HEK293 (cell line): ENCODE data around the gene MARK2.
A peak's percentile ranks its signal among the peaks of the same experiment; 100 is the strongest.

ENCODE experiments used
- CTCF ChIA-PET: fragments of 350-600 bp; formaldehyde crosslinking; extraction: SDS; loops from one replicate; lab custom pipeline; 2021; ENCODE audit warnings: antibody characterized with exemption; lab: Yijun Ruan, JAX
- POLR2A ChIA-PET: fragments of 300-600 bp; formaldehyde crosslinking; extraction: SDS; loops from one replicate; lab custom pipeline; 2020; ENCODE audit warnings: antibody characterized with exemption, inconsistent platforms; lab: Yijun Ruan, JAX
- H3K27ac ChIP-seq: fragments of 200-500 bp; sonication (Bioruptor generic); 2 replicates; pipeline ENCODE4 v1.5.1; 2014; ENCODE audit warnings: low read depth, low read length, control low read depth, inconsistent platforms; ENCODE audit errors: extremely low read depth
- H3K36me3 ChIP-seq, 2 experiments: fragments of 200-500 bp in 1 of 2; sonication (Bioruptor generic) in 1 of 2; 1 replicate in 1 of 2; 2 replicates in 1 of 2; pipeline ENCODE4 v1.5.1; 2014 to 2017; ENCODE audit warnings: inconsistent platforms in 2 of 2, low read length in 2 of 2; ENCODE audit not compliant: control insufficient read depth in 2 of 2, insufficient read depth in 1 of 2
- H3K4me1 ChIP-seq: fragments of 200-500 bp; sonication (Bioruptor generic); 2 replicates; pipeline ENCODE4 v1.5.1; 2014; ENCODE audit warnings: mild to moderate bottlenecking, low read length, inconsistent platforms; ENCODE audit not compliant: control insufficient read depth, insufficient read depth
- H3K4me3 ChIP-seq: 2 replicates; pipeline ENCODE4 v1.5.1; 2011; ENCODE audit warnings: low read depth, mild to moderate bottlenecking, control low read depth, low read length, moderate library complexity
- H3K9me3 ChIP-seq: fragments of 200-500 bp; sonication (Bioruptor generic); 2 replicates; pipeline ENCODE4 v1.5.1; 2014; ENCODE audit warnings: low read depth, low read length, inconsistent platforms; ENCODE audit not compliant: control insufficient read depth, insufficient read depth
- EGR2 ChIP-seq: fragments of 450-650 bp; formaldehyde crosslinking; IDR thresholded peaks from 2 replicates; pipeline ENCODE4 v1.5.1; 2016; ENCODE audit warnings: low read depth, missing biosample characterization, missing genetic modification characterization
- MZF1 ChIP-seq: fragments of 450-650 bp; formaldehyde crosslinking; IDR thresholded peaks from 2 replicates; pipeline ENCODE4 v1.5.1; 2017; ENCODE audit warnings: missing biosample characterization, missing genetic modification characterization, borderline replicate concordance
- PRDM6 ChIP-seq: fragments of 450-650 bp; formaldehyde crosslinking; IDR thresholded peaks from 2 replicates; pipeline ENCODE4 v1.5.1; 2017; ENCODE audit warnings: missing biosample characterization, missing genetic modification characterization
- SALL2 ChIP-seq: fragments of 450-650 bp; formaldehyde crosslinking; IDR thresholded peaks from 2 replicates; pipeline ENCODE4 v1.5.0; 2017; ENCODE audit warnings: missing biosample characterization, mild to moderate bottlenecking, missing genetic modification characterization, borderline replicate concordance
- SP7 ChIP-seq: fragments of 450-650 bp; formaldehyde crosslinking; IDR thresholded peaks from 2 replicates; pipeline ENCODE4 v1.5.1; 2016; ENCODE audit warnings: missing biosample characterization, missing genetic modification characterization
- ZBTB1 ChIP-seq: fragments of 450-650 bp; formaldehyde crosslinking; IDR thresholded peaks from 2 replicates; pipeline ENCODE4 v1.5.1; 2016; ENCODE audit warnings: missing biosample characterization, missing genetic modification characterization
- ZBTB17 ChIP-seq: fragments of 450-650 bp; formaldehyde crosslinking; IDR thresholded peaks from 2 replicates; pipeline ENCODE4 v1.5.1; 2016; ENCODE audit warnings: missing biosample characterization, missing genetic modification characterization
- ZBTB44 ChIP-seq: fragments of 450-650 bp; IDR thresholded peaks from 2 replicates; pipeline ENCODE4 v1.5.1; 2018; ENCODE audit warnings: missing biosample characterization, mild to moderate bottlenecking, missing genetic modification characterization
- ZBTB8A ChIP-seq: fragments of 450-650 bp; formaldehyde crosslinking; IDR thresholded peaks from 2 replicates; pipeline ENCODE4 v1.5.1; 2016; ENCODE audit warnings: missing biosample characterization, missing genetic modification characterization
- ZNF169 ChIP-seq: fragments of 450-650 bp; formaldehyde crosslinking; IDR thresholded peaks from 2 replicates; pipeline ENCODE4 v1.5.1; 2016; ENCODE audit warnings: missing biosample characterization, missing genetic modification characterization
- ZNF214 ChIP-seq: fragments of 450-650 bp; formaldehyde crosslinking; IDR thresholded peaks from 2 replicates; pipeline ENCODE4 v1.5.1; 2017; ENCODE audit warnings: missing biosample characterization, mild to moderate bottlenecking, missing genetic modification characterization, borderline replicate concordance
- ZNF302 ChIP-seq: fragments of 450-650 bp; formaldehyde crosslinking; IDR thresholded peaks from 2 replicates; pipeline ENCODE4 v1.5.1; 2016; ENCODE audit warnings: missing biosample characterization, missing genetic modification characterization, low read depth
- ZNF335 ChIP-seq: fragments of 450-650 bp; formaldehyde crosslinking; conservative IDR thresholded peaks from 2 replicates; pipeline ENCODE4 v1.5.1; 2016; ENCODE audit warnings: missing biosample characterization, missing genetic modification characterization
- ZNF354C ChIP-seq: fragments of 450-650 bp; formaldehyde crosslinking; IDR thresholded peaks from 2 replicates; pipeline ENCODE4 v1.5.1; 2016; ENCODE audit warnings: missing biosample characterization, missing genetic modification characterization, low read depth, borderline replicate concordance
- ZNF449 ChIP-seq: fragments of 450-650 bp; formaldehyde crosslinking; IDR thresholded peaks from 2 replicates; pipeline ENCODE4 v1.5.1; 2017; ENCODE audit warnings: missing biosample characterization, mild to moderate bottlenecking, missing genetic modification characterization, moderate library complexity
- ZNF548 ChIP-seq: fragments of 450-650 bp; formaldehyde crosslinking; IDR thresholded peaks from 2 replicates; pipeline ENCODE4 v1.5.1; 2016; ENCODE audit warnings: missing biosample characterization, missing genetic modification characterization
- ZNF555 ChIP-seq: fragments of 450-650 bp; formaldehyde crosslinking; conservative IDR thresholded peaks from 2 replicates; pipeline ENCODE4 v1.5.1; 2017; ENCODE audit warnings: missing biosample characterization, mild to moderate bottlenecking, missing genetic modification characterization, inconsistent platforms
- ZNF561 ChIP-seq: fragments of 450-650 bp; IDR thresholded peaks from 2 replicates; pipeline ENCODE4 v1.5.1; 2018; ENCODE audit warnings: missing biosample characterization, missing genetic modification characterization, borderline replicate concordance
- ZNF639 ChIP-seq: fragments of 450-650 bp; formaldehyde crosslinking; IDR thresholded peaks from 2 replicates; pipeline ENCODE4 v1.5.1; 2016; ENCODE audit warnings: missing biosample characterization, missing genetic modification characterization
- ZNF701 ChIP-seq: fragments of 450-650 bp; formaldehyde crosslinking; IDR thresholded peaks from 2 replicates; pipeline ENCODE4 v1.5.1; 2016; ENCODE audit warnings: missing biosample characterization, missing genetic modification characterization
- ZNF76 ChIP-seq: fragments of 450-650 bp; formaldehyde crosslinking; IDR thresholded peaks from 2 replicates; pipeline ENCODE4; 2016; ENCODE audit warnings: low read depth, missing biosample characterization, missing genetic modification characterization, borderline replicate concordance
- ZSCAN16 ChIP-seq: fragments of 450-650 bp; formaldehyde crosslinking; IDR thresholded peaks from 2 replicates; pipeline ENCODE4 v1.5.1; 2016; ENCODE audit warnings: missing biosample characterization, missing genetic modification characterization
- ZSCAN23 ChIP-seq: fragments of 450-650 bp; formaldehyde crosslinking; IDR thresholded peaks from 2 replicates; pipeline ENCODE4 v1.5.1; 2016; ENCODE audit warnings: missing biosample characterization, missing genetic modification characterization
- ZXDB ChIP-seq: fragments of 450-650 bp; formaldehyde crosslinking; IDR thresholded peaks from 2 replicates; pipeline ENCODE4 v1.5.1; 2016; ENCODE audit warnings: missing biosample characterization, missing genetic modification characterization

Gene MARK2

GRCh38 chr11:63940786-63941185 lies 101.9 kb downstream of the MARK2 start (continued):
- TF ChIP-seq ZNF214 (tag by site-specific recombination): no peak
- TF ChIP-seq, all 188 proteins: peak for 0

GRCh38 chr11:63941901-63942300 lies 103.0 kb downstream of the MARK2 start:
- POLR2A ChIA-PET: interaction anchor here (1.4 kb wide), 1 partner anchor 24 kb away, joined by 3 read pairs; the partner anchor contains the start of gene RCOR2
- peak; percentile 70 for TF ChIP-seq PRDM6 (tag by site-specific recombination)
- TF ChIP-seq ZBTB8A (tag by site-specific recombination): no peak
- 0 out of 2 replicates have a peak, but pooled peaks have one; percentile 22 for TF ChIP-seq ZSCAN16
- no peak for TF ChIP-seq ZXDB (tag by site-specific recombination)
- H3K4me1 ChIP-seq: no peaks in the 10 kb centered on the region
- no peak overlapping the region for H3K27ac ChIP-seq
- peaks cover 4 to 43% of the 10 kb centered on the region in 2 experiments; a peak in 2 of 3 replicates for H3K36me3 ChIP-seq
- CTCF ChIA-PET: interaction anchor here (0.6 to 1.2 kb wide), 2 partner anchors 174 to 205 kb away, joined by 3 read pairs; partner anchors contain the start of gene ZFTA
- no peaks in the 10 kb centered on the region for H3K9me3 ChIP-seq
- no peak overlapping the region for H3K4me3 ChIP-seq

GRCh38 chr11:63942803-63943202 lies 103.9 kb downstream of the MARK2 start:
- no peak overlapping the region for H3K4me3 ChIP-seq
- POLR2A ChIA-PET: interaction anchor here (0.7 to 1.4 kb wide), 3 partner anchors 11 to 104 kb away, joined by 3 to 4 read pairs (median 3); partner anchors contain the start of gene RCOR2
- H3K36me3 ChIP-seq: peaks cover 4 to 52% of the 10 kb centered on the region in 2 experiments; a peak in 2 of 3 replicates
- no peak for TF ChIP-seq SP7 (tag by site-specific recombination)
- no peak for TF ChIP-seq ZSCAN23 (tag by site-specific recombination)
- no peak for TF ChIP-seq EGR2 (tag by site-specific recombination)
- no peak for TF ChIP-seq ZNF76 (tag by site-specific recombination)
- no peak for TF ChIP-seq ZNF169 (tag by site-specific recombination)
- no peak for TF ChIP-seq ZNF701 (tag by site-specific recombination)
- no peak for TF ChIP-seq ZNF548 (tag by site-specific recombination)
- TF ChIP-seq ZNF354C (tag by site-specific recombination): no peak
- TF ChIP-seq ZBTB1 (tag by site-specific recombination): no peak
- TF ChIP-seq ZNF561 (tag by site-specific recombination): no peak
- no peak for TF ChIP-seq MZF1 (tag by site-specific recombination)
- TF ChIP-seq SALL2 (tag by site-specific recombination): no peak
- no peak for TF ChIP-seq ZBTB17 (tag by site-specific recombination)
- no peak for TF ChIP-seq ZBTB8A (tag by site-specific recombination)
- no peak overlapping the region for H3K27ac ChIP-seq
- CTCF ChIA-PET: interaction anchor here (0.8 to 7.5 kb wide), 4 partner anchors 106 to 234 kb away, joined by 3 to 135 read pairs (median 3); partner anchors contain the start of genes MARK2 and ZFTA
- H3K4me1 ChIP-seq: no peaks in the 10 kb centered on the region
- no peaks in the 10 kb centered on the region for H3K9me3 ChIP-seq

GRCh38 chr11:63944987-63945386 lies 106.1 kb downstream of the MARK2 start:
- ChIA-PET CTCF (interaction anchor here (0.6 to 7.5 kb wide), 18 partner anchors 9 to 206 kb away, joined by 3 to 135 read pairs (median 4); partner anchors contain the start of genes MARK2 and RCOR2), POLR2A (interaction anchor here (1.9 kb wide), 2 partner anchors 106 to 176 kb away, joined by 8 to 14 read pairs; partner anchors contain the start of genes MARK2 and ZFTA)
- H3K4me1 ChIP-seq: no peaks in the 10 kb centered on the region
- H3K36me3 ChIP-seq: peaks cover 4 to 65% of the 10 kb centered on the region in 2 experiments; a peak in 2 of 3 replicates
- H3K9me3 ChIP-seq: no peaks in the 10 kb centered on the region
- H3K4me3 ChIP-seq: no peak overlapping the region
- H3K27ac ChIP-seq: no peak overlapping the region
- no peak for TF ChIP-seq ZBTB44
- no peak for TF ChIP-seq ZNF555 (tag by site-specific recombination)
- TF ChIP-seq ZNF335: no peak
- no peak for TF ChIP-seq ZNF302 (tag by site-specific recombination)
- peak; percentile 65 for TF ChIP-seq ZNF449 (tag by site-specific recombination)
- no peak for TF ChIP-seq ZNF639 (tag by site-specific recombination)
